Stimulated activated CD8-positive, alpha-beta memory T cell treated with anti-CD3 and anti-CD28 coated beads, Interleukin-15, amount 100 ng/mL, for 1 hour (primary cell): ENCODE data around the gene FILIP1.

Experiments
- DNase-seq: peaks from one replicate; pipeline ENCODE4 v3.0.0-alpha.2; 2020; ENCODE audit warnings: low read depth

The FILIP1 gene

DNA sequence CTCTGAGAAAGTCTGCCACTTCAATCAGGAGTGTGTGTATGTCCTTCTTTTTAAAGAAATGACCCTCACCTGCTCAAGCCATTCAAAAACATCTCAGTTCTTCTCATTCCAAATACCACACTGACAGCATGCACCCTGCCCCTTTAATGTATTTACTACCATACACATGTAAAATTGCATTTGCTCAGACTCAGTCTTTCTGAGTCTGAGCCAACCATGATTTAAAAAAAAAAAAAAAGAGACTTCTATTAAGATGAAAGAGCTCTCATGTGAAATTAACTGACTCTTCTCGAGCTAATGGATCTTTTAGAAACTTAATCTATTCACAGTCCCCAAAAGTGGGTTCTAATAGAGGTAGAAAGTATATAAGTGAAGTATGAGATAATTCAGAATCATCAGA is 1.4 kb upstream of the FILIP1 start:
- DNase-seq: no peak

DNA sequence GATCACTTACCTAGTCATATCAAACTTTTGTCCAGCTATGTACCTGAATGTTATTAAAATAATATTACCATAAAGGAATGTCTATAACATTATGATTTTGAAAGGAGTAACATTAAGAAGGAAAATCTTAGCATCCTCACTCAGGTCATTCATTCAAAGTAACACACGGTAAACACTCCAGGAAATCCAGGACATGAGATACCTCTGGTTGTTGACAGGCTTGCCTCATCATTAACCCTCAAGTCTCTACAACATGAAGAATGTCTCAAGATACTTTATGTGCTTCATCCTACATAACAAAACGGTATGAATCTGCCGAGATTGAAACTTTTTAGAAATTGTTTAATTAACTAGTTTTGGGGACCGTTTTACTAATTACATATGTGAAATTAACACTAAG is 690 bp upstream of the FILIP1 start:
- no peak for DNase-seq

DNA sequence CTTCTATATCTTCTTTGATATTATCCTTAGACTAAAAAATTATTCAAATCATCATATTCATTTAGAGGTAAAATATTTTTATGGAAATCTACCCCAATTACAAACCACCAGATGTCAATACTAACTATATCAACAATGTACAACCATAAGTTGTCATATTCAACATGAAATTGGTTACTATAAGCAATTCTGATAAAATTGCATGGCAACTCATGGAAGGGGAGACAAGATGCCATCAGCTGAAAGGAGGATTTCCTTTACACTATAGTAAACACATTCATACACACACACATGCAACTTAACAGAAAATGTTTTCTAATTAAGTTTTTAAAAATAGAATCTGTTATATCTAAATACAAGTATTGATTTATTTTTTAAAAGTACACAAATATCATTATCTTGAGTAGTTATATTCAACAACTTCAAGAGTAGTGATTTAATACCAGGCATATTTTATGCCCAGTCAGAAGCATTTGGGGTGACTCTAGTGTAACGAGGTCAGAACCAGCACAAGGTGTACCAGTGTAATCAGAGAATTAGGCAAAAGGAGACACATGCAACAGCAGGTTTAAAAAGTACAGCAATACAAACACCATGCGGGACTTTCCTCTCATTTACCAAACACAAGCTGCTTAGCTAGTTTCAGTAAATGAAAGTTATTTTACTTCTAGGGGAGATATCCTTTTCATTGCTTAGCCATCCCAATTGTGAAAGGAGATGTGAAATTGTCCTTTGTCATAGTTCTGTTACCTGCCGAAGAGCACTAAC is 1.0 kb downstream of the FILIP1 start:
- no peak for DNase-seq

DNA sequence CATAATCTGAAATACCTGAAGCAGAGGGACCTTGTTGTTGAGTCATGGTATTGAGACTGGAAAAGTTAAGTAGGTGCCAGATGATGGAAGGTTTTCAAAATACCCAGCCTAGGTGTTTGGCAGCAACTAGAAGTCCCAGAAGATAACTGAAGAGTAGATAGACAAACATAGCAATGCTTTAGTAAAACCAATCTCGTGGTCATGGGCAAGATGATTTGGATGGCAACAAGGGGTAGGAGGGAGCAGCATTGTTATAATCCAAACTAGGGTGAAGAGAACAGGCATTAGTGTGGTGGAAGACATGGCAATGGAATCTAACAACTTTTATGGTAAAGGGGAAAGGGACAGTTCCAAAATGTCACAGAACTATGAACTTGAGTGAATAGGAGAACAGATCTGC is 2.3 kb downstream of the FILIP1 start:
- DNase-seq: no peak

DNA sequence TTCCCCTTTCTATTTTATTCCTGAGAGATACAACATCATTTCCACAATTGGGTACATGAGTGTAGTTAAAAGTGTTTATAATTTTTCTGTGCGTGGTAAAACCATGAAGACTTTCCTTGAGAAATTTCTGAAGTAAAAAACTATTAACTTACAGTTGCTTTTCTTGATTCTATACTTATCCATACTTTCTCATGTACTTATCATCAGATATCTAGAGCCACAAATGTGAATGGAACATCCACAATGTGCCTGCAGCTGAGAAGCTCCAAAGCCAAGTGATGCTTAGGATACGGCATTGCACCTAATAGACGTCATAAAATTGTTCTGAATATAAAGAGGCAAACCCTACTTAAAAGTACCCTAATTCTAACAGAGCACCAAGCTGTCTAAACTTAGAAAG is 2.9 kb downstream of the FILIP1 start:
- DNase-seq: no peak

DNA sequence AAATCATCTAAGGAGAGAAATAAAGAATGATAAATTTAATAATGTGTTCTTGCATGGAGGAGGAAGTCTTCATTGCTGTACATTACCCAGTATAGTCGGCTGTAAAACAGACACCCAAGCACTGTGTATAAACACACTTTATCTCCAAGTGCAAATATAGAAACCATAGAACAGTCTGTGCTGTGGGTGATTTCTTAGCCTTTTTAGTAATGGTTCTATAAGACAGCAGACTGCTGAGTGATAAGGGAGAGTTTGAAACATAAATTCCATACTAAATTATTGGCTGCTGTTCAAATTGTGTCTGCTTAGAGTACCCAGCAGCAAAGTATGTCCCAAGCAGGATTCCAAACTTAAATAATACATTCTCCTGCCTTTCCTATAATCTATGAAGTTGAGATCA is 4.6 kb downstream of the FILIP1 start:
- DNase-seq: no peak

DNA sequence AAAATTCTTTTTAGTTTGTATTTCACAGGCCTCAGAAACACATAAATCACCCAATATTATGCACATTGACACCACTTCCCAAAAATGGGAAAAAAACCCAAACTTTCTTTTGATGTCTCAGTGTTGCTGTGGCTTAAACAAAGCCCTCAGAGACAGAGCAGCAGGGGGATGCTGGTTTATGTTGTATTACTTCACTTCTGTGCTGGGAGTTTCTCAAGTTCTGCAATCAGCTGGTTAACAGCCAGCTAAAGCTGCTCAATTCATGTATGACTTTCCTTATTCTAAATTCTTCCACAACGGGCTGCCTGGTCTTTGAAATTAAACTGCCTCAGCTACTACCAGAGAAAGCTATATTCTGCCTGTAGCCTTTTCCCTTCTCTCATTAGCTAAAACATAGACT is 5.6 kb downstream of the FILIP1 start:
- no peak for DNase-seq

DNA sequence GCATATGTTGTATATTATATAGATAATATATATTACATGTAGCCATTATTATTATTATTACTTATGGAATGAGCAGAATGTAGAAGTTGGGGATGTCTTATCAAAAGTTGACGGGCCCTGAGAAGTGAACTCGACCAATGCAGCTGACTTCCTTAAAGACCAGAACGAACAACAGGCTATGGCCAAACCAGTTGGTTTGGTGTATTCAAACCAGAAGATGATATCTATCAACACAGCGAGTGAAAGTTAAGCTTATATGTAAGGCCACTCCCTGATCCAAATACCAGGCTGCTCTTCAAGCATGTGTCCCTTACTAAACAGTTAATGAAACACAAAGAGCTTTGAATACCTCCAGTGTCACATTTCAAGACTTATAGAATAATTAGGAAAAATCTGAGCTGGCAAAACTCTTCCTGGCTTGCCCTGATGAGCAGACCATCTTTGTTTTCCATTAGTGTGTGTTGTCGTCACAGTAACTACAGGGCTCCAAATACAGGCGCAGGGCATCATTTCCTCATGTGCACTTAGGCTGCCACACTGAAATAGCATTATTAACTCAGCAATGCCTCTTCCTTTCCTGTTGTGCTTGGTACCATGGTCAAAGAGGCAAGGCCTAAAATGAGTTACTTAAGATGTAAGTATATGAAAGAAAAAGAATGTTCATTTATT is 6.6 kb downstream of the FILIP1 start:
- DNase-seq: no peak

DNA sequence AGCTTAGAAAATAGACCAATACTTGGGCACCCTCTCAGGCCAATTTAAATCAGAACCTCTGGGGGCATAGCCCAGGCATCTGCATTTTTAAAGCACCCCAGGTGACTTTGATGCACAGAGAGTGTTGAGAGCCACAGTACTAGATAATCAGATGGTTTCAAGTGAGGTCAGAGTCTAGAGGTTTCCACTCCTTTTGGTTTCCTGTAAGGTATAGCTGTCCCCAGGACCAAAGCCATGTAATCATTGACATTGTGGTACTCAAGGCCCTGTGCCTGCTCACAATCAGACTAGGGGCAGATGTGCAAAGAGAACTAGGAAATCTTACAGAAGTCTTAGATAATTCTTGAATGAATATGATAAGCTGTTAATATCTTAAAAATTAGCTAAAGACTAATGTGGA is 9.1 kb downstream of the FILIP1 start:
- DNase-seq: no peak

DNA sequence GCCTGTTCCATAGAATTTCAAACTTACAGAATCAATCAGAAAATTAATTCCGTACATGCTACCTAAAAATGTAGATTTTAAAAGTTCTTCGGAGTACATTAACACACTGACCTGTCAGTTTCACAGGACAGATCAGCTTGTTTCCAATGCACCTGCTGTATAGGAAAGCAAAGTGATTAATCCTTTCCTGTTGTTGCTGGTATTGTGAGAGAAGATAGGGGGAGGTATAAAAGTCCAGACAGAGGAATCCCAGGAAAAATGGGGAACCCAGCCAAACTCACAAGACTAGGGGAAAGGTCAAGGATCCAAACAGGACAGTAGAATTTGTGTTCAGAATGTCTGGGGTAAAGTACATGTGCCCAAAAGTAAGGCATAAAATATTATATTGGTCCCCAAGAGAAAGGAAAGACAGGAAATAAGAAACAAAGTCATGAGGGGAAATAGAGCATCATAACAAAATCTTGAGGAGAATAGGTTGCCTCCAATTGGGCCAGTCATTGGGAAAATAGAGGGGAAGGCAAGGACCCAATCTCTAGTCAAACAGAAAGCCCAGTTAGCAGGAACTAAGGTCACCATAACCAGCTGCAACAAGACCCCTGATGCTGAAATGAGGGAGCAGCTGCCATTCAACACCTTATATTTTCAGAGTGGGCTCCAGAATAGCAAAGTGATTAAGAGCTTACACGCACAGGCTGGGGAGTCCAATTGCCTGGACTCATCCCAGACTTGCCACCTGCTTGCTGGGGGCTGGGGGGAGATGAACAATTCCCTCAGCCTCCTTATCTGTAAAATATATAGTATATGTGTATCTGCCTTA is 10.3 kb downstream of the FILIP1 start:
- no peak for DNase-seq

DNA sequence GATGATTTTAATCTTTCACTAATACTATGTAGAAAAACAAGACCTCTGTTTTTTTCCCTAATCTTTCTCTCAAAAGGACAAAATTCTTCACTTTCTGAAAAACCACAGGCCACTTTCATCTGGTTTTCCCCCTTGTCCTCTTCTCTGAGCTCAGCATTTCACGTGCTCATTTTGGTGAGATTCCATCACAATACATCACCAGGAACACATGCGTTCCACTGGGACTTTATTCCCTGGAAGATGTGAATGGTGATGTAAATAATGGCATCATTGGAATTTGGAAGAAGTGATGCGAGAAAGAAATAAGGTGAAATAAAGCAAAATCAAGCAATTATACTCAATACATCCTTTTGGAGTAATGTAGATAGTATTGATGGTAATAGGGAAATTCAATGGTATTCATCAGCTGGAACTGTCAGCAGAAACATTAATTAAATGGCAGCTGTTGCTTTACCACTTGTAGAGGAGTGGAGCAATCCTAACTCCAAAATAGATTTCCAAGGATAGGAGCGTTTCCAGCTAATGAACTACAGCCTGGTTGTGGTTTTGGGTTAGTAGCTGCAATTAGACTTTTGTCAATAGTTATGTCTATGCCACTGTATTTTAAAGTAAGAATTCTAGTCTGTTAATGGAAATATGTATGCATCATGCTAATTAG is 11.5 kb downstream of the FILIP1 start:
- DNase-seq: no peak

DNA sequence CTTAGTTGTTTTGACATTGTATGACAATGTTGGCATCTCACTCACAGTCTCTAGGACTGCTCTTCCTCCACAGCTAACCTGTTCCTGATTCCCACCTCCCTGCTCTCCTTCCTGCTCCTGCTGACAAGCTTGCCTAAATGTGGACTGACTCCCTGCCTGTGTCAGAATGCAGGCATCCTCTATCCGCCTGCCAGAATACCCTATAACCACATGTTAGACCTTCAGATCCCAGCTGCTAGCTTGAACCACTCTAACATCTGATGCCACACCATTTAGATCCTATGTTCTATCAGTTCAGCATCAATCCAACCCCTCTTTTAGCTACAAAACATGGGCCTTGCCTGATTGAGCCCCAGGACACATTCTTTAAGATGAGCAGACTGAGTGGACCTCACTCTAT is 12.2 kb downstream of the FILIP1 start:
- DNase-seq: no peak

DNA sequence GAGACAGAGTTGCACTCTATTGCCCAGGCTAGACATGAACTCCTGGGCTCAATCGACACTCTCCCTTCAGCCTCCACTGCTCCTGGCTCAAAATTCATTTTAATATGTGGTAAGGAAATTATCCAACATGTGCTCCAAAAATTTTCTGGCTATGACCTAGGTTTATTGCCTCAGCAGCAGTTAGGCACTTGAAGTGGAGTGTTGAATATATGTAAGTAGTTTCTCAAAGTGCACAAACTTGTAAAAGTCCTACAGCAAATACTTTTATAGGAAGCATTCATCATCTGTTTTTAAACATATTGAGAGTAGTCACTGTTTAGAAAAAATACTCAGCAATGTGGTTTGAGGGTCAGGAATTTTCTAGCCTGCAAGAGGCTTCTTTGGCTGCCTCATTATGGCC is 13.2 kb downstream of the FILIP1 start:
- DNase-seq: no peak

DNA sequence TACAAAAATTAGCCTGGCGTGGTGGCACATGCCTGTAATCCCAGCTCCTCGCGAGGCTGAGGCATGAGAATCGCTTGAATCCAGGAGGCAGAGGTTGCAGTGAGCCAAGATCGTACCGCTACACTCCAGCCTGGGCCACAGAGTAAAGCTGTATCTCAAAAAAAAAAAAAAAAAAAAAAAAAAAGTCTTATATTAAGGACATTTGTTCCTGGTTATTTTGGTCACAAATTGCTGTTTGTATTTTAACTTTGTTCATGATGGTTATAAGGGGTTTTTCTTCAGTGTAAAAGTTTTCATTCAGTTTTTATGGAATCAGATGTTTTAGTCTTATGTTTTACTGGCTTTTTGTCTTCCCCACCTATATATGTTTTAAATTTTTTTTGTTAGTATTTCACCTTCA is 13.9 kb downstream of the FILIP1 start:
- no peak for DNase-seq

DNA sequence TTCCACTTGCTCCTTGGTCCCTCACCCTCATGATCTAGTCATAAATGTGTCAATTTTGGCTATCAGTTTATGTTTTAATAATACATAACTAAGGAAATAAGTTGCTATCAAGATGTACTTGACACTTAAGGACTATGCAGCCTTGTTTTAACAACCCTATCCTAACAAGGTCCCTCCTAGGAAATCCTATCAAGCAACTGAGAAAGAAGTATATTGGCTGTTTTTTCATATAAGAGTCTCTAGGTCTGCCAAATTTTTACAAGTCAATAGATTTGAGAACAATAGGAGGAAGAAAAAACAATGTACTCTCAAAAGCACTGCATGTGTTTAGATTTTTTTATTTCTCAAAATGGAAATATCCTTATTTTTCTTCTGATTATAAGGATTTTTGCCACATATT is 14.7 kb downstream of the FILIP1 start:
- no peak for DNase-seq

DNA sequence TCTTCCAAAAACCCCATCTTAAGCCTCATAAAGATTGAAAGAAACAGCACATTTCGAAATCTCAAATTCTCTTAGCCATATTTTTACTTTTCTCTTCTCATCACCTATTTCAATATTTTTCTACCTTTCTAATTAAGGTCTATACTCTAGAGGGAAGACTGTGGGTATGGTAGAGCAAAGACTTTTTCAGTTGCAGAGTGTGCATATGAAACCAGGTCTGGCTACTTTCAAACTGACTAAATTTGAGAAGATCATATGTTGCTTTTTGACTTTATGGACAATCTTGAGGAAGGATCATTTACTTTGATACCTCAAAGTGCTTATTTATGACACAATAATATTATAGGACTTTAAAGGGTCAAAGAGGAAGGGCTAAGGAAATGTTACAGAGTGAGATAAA is 20.7 kb downstream of the FILIP1 start:
- DNase-seq: no peak

DNA sequence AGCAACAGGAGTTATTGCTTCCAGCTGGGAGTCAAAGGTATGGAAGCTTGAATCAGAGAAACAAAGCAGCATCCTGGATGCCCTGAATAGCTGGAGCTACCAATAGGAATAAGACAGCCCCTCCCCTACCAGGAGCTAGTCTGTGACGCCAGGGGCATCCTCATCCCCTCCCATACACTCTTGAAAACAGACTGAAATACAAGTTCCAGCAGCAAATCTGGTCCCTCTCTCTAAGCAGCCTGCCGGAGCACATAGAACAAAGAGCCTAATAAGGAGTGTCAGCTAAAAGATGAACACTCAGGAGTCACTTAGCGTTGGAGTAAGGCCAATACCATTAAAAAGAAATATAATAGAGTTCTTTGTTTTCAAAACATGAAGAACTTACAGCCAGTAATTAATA is 25.6 kb downstream of the FILIP1 start:
- DNase-seq: no peak

DNA sequence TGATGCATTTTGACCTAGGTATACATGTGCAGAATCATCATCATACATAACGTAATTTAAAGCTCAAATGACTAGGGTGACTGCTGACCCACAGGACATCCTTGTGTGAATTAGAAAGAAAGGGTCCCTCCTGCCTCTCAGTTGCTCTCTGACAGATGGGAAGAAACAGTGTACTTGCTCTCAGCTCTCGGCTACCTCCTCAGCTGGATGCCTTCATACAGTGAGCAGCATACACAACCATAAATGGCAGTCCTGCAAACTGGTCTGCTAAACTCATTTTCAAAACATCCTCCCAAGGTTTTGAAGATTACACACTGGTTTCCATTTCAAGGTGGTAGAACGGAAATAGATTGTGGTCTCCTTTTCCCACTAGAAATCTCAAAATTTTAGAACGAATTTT is 26.3 kb downstream of the FILIP1 start:
- no peak for DNase-seq

DNA sequence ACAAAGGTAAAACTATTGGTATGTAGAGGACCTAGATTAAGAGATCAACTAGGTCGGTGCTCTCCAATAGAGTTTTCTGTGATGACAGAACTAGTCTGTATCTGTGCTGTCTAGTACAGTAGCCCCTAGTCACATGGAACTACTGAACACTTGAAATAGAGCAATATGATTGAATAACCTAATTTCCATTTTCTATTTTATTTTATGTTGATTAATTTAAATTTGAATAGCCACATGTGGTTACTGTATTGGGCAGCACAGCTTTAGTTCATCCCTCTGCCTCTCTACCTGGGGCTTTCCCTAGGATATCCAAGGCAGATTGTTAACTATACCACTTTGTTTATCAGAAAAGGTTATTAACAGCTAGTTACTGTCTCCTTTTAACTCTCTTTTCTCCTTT is 27.0 kb downstream of the FILIP1 start:
- no peak for DNase-seq

DNA sequence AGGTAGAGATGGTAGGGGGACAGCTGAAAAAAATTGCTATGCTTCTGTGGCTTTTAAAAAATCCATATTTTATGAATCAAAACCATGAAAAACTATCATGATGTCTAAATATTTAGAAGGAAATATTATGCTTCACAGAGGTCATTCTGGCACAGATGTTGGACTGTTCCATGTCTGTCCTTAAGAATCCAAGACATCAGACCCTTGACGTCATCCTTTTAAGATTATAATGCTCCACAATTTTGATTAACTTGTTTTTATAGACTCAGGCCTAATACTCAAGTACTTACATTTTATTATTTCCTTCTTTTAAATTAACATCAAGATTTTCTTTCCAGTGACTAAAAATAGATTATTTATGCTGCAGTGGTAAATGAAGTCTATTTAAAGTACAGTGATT is 29.7 kb downstream of the FILIP1 start:
- DNase-seq: no peak

DNA sequence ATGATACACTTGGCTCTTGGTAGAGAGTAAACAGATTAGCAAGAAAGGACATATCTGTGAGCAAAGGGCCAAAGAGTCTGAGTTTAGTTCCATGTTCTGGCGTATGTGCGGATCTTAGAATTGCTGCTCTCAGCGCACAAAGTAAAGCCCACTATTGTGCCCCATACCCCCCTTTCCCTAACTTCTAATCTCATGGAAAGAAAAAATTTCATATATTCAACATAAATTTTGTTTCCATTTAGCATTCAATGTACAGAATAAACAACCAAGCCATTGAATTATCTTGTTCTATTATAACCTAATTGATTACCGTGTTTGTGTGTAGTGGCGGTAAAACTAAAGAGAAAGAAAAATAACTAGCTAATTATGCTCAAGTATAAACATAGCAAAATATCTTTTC is 30.5 kb downstream of the FILIP1 start:
- no peak for DNase-seq

DNA sequence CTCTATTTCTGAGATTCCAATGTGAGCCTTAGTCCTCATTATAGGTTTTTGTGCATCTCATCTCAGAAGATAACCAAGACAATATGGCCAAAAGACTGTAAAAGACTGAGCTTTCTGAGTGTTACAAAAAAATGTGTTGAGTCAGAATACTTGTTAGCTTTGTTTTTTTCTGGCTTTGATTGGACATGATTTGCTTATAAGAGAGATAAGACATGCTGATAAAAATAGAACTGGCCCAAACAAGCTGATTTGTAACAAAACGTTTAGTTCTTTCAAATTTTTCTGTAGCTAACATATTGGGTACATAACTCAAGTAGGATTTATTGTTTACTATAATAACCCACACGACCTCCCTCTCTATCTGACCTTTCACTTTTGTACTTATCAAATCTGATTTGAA is 32.9 kb downstream of the FILIP1 start:
- DNase-seq: no peak

DNA sequence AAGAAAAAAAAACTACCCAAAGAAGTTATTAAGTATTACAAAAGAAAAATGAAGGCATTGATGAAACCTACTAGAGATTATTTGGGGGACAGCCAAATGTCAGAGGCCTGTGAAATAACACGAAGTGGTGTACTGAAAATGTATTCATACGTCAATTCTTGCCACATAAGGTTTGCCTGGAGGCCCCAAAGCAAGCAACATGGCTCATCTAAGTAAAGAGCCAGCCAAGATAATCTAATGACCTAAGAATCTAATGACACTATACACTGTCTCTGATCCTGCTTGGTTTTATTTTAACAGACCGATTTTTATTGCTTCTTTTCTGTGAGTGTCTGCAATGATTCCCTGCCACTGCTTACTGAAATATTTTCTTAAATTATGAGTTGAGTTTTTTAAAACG is 34.7 kb downstream of the FILIP1 start:
- DNase-seq: no peak
